Uterus (tissue), 2 donors: ENCODE data around the gene PYGM.

Experiments
- POLR2A ChIP-seq, 2 donors: fragments of 450-650 bp; IDR thresholded peaks; one replicate each; pipeline ENCODE4 v1.6.1; 2016; ENCODE audit warnings: antibody characterized with exemption in 2 of 2, mild to moderate bottlenecking in 1 of 2, moderate library complexity in 1 of 2
- TF ChIP-seq, protein P1 (sequence below), 4 experiments: fragments of 200-600 bp in 2 of 4; fragments of 450-650 bp in 2 of 4; sonication (generic) in 2 of 4; IDR thresholded peaks; one replicate each; pipeline ENCODE4 v1.5.1; 2016 to 2019; ENCODE audit warnings: antibody characterized with exemption in 4 of 4, mild to moderate bottlenecking in 2 of 4, moderate library complexity in 1 of 4

DNA sequence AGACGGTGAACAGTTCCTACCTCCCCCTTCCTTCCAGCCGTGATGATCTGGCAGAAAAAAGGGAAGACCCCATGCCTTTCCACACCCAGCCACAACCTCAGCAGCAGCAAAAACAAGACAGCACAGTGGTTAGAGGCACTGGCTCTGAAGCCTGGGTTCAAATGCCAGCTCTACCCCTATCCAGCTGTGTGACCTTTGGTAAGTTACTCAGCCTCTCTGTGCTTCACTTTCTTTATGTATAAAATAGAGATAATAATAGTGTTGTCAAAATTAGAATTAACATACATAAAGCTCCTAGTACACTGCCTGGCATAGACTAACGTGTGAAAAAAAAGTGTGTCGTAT, 41.0 kb downstream of the PYGM start:
- TF ChIP-seq, protein P1, sequence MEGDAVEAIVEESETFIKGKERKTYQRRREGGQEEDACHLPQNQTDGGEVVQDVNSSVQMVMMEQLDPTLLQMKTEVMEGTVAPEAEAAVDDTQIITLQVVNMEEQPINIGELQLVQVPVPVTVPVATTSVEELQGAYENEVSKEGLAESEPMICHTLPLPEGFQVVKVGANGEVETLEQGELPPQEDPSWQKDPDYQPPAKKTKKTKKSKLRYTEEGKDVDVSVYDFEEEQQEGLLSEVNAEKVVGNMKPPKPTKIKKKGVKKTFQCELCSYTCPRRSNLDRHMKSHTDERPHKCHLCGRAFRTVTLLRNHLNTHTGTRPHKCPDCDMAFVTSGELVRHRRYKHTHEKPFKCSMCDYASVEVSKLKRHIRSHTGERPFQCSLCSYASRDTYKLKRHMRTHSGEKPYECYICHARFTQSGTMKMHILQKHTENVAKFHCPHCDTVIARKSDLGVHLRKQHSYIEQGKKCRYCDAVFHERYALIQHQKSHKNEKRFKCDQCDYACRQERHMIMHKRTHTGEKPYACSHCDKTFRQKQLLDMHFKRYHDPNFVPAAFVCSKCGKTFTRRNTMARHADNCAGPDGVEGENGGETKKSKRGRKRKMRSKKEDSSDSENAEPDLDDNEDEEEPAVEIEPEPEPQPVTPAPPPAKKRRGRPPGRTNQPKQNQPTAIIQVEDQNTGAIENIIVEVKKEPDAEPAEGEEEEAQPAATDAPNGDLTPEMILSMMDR (IDR thresholded peaks at IDR 0.05), result no peak
- no peak for TF ChIP-seq POLR2A (IDR thresholded peaks at IDR 0.05)
